ENCODE measurements around the gene LIN54.
"Not testable (repeated sequence)": the region's sequence is repeated elsewhere in the genome, so short reads cannot be mapped to it uniquely, and the experiment has no call there.

Gene LIN54

DNA sequence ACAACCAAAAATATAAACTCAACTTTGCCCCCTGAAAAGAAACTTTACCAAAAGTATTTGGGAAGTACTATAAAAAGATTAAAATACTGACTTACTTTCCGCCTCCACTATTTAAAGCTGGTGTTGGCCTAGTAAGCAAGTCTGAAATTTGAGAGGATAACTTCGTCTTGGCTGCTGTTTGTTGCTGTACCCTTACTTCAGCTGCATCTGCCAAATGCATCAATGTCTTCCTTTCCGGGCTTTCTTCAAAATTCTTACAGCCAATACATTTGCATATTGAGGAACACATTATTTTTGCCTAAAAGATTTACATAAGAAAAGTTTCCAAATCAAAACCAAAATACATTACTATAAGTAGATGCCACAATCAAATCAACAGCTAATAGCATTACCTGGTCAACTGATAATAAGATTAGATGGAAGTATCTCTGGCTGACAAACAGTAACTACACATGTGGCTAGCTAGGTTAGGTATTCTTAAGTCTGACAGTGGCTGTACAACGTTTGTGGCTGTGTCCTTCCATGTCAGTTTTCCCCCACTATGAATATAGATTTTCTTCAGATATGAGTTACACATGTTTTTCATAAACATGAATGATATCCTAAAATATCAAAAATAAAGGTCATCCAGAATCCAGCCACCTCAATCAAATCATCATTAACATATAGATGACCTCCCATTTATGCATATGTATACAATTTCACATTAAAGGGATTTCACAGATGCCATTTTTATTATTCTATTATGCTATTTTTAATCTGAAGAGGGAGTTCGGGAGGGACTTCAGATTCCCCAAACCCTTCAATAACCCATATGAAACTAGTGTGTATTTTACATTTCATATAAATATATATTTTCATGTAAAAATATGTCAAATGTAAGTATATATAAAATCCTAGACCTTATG lies 79.5 kb downstream of the LIN54 start:
- no peak for DNase-seq

DNA sequence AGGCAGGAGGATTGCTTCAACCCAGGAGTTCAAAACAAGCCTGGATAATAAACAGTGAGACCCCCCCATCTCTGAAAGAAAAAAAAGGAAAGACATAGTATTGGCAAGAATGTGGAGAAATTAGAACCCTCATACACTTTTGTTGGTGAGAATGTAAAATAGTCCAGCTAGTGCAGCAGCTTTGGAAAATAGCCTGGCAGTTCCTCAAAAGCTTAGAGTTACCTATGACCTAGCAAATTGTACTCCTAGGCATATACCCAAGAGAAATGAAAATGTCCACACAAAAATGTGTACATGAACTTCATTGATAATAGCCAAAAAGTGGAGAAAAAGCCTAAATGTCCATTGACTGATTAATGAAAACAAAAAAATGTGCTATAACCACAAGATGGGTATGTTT lies 88.8 kb downstream of the LIN54 start:
- DNase-seq, result no peak

- DNase-seq, result no peak
Measured at GRCh38 chr4:82919386-82919785, 91.2 kb downstream of the LIN54 start.

- no peak for DNase-seq
Measured at GRCh38 chr4:82918091-82918490, 92.5 kb downstream of the LIN54 start.

GRCh38 chr4:82913968-82914367 lies 96.7 kb downstream of the LIN54 start:
- DNase-seq, result not testable (repeated sequence)

DNA sequence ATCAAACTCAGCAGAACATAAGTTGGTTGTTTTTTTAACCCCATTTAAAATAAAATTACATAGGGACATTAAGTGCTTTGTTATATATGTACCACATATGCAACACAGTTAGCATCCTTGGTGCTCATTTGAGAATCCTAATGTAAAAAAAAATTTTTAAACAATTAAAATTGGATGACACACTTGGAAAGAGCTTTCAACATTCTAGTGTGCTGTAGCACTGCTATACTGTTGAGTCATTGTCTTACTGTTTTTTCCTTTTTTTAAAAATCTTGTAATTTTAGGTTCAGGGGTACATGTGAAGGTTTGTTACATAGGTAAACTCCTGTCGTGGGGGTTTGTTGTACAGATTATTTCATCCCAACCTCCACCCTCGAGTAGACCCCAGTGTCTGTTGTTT lies 97.3 kb downstream of the LIN54 start:
- DNase-seq, result no peak

GRCh38 chr4:82909326-82909725 lies 101.3 kb downstream of the LIN54 start:
- no peak for DNase-seq

DNA sequence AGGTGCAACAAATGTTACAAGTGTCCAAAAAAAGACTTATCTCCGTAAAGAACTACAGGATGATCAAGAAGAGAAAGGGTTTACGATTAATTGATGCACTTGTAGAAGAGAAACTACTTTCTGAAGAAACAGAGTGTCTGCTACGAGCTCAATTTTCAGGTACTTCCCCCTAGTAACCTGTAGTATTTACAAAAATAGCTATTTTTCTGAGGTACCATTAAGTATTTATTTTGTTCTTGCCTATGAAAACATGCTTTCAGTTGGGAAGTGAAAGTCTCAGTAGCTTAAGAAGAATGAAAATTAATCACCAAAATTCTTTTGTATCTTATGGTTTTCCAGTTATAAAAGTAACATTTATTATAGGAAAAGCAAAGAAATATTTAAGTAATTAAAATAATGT lies 104.2 kb downstream of the LIN54 start:
- DNase-seq, result no peak

DNA sequence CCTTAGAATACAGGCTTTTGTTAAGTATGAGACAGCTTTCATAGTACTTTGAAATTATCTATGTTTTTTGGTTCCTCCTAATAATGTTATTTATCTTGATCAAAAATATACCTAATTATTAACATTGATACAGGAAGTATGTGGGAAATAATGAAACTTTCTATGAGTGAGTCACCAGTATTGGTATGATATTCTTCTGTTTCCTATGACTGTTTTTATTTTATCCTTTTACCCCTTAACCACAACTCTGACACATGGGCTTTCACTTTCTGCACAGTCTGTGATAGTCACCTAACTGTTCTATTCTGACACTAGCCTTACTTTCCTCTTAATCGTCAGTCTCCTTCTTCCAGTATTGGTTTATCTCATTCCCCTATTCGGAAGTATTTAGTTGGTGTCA lies 105.4 kb downstream of the LIN54 start:
- no peak for DNase-seq

GRCh38 chr4:82903737-82904136 lies 106.9 kb downstream of the LIN54 start:
- DNase-seq, result no peak

- no peak for DNase-seq
Measured at GRCh38 chr4:82901183-82901718, 109.4 kb downstream of the LIN54 start.

- peak; percentile 93 to 94 for DNase-seq
Measured at GRCh38 chr4:82900411-82901182, 110.0 kb downstream of the LIN54 start, which contains the start of gene THAP9. Gene THAP9 (plus strand): TSS chr4:82900735. CDS start chr4:82900803, 68 bp downstream.

DNA sequence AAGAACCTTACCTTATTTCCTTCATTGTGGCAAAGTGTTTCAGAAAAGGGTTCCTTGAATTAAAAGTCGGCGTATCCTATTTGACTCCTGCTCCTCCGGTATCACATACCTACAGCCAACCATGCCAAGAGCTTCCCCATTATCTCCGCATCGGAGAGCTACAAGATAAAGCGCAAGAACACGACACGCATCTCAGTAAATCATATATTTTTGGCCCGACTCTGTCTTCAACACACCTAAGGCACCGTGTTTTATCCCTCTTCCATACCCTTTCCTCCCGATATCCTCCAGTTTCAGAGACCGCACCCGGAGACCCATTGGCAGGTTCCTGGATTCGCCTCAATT lies 110.6 kb downstream of the LIN54 start:
- peak in 1 of 2 experiments; percentile 48 for DNase-seq

DNA sequence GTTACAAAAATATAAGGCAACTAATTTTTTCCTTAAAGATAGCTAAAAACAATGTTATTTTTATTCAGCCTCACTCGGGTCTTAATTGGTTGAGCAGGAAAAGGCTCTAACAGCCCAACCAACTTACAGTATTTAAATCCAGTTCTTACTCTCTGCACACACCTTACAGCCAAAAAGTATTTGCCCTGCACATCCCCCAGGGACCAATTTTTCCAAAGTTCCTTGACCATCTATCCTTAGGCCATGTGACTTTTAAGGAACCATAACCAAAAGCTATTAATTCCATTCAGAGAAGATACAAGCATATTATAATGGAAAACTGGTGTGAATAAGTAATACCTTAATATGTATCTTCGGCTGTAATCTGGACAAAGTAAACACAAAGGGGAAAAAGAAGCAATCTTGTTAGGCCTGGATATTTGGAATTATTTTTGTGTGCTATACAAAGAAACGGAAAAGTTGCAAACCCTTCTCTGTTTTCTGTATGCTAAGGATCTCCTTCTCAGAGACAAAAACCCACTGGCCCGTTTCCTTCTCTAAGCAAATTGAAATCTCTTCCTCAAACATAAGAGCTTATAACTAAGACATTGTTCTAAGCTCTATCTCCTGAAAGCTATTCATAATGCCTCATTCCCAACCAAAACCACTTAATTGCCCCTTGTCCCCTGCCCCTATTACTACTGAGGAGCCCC lies 111.1 kb downstream of the LIN54 start:
- no peak for DNase-seq

DNA sequence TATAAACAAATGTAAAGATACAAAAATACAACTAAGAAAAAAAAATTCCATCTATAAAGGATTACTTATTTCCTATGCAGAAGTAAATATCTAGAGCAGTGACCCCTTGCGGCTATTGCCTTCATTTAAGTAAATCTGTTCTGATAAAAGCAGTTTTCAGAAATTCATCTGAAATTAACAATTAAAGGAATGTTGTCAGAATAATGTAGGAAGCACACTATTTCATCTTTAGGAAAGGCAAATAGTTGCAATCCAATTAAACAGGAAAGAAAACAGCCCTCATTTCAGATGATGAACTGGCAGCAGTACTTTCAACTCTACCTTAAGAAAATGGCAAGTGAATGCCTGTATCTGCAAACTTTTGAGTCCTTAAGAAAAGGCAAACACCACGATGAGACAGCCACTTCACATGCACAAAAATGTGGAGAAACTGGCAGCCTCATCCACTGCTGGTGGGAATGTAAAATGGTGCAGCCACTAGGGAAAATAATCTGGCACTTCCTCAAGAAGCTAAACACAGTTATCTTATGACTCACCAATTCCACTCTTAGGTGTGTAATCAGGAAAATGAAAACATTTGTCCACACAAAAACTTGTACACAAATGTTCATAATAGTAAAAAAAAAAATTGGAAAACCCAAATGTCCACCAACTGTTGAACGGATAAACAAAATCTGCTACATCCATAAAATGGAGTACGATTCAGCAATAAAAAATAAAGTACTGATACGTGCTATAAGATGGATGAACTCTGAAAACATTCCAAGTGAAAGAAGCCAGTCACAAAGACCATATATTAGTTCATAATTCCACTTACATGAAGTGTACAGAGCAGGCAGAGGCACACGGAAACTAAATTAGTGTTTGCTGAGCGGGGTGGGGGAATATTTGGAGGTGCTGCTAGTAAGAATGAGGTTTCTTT lies 112.0 kb downstream of the LIN54 start:
- DNase-seq, result no peak

DNA sequence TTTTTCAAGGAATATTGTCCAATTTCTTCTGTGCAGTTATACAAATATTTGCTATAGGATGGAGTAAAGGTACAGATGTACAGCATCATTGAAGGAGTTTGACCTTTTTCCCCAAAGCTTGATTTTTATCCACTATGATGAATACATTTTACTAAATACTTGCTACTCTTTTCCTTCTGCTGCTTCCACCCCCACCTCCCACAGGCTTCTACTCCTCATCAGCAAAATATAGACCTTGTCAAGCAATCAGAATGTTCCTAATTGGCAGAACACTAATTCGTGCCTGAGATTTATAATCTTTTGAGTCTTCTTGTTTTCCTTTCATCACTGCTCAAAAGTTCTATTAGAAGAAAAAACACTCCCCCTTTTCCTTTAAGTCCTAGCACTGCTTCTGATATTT lies 113.9 kb downstream of the LIN54 start:
- DNase-seq, result no peak

DNA sequence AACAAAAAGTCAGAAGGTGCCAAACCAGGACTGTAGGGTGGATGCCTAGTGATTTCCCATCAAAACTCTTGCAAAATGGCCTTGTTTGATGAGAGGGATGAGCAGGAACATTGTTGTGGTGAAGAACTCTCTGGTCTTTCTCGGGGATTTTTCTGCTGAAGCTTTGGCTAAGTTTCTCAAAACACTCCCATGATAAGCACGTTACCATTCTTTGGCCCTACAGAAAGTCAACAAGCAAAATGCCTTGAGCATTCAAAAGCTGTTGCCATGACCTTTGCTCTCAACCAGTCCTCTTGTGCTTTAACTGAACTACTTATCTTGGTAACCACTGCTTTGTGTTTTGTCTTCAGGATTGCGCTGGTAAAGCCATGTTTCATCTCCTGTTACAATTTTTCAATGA lies 116.7 kb downstream of the LIN54 start:
- no peak for DNase-seq

GRCh38 chr4:82892467-82892802 lies 118.2 kb downstream of the LIN54 start:
- no peak for DNase-seq

DNA sequence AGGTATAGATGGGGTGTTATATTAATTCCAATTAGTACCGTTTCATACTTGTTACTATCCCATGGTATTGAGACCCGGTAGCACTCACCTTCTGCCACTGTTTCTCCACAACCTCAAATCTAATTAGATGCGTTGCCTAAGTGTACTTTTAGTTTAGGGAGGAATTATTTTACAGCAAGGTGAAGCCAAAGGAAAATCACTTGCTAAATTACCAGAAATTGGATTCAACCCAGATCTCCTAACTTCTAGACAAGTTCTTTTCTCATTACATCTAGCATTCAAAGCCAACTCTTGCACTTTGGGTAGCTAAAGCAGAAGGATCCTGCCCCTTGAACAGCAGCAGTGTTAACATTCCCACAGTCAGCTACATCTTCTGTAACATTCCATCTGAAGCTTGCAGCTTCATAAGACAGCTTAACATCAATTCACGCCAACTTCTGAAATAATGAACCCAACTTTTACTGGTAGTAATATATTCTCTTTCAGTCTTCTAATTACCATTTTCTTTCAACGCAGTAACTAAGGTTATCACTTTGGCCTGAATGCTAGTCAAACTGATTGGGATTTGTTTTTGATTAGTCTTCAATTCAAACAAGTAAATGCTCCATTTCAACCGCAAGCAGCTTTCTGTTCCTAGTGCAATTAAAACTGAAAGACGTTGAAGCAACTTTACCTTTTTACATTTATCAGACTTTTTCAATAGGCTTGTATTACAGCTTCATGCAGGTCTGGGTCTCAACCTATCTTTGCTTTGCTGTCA lies 118.7 kb downstream of the LIN54 start:
- DNase-seq, result peak in 1 of 2 experiments; percentile 17

- peak; percentile 74 to 80 for DNase-seq
Measured at GRCh38 chr4:82890901-82891706, 119.5 kb downstream of the LIN54 start, which contains the start of gene SEC31A. Gene SEC31A (minus strand): TSS chr4:82891153. CDS start chr4:82881936, 9,217 bp downstream.

Measured in NCI-H524 (cell line).